HCT116 (cell line): ENCODE results near the gene PCDHGB5. TPM values are rescaled to one million over a fixed set of nuclear protein-coding genes. Genes with fewer than 3 reads are reported as not detected.

Experiments
- ATAC-seq: fragments of 200-7000 bp; cut with Tn5 transposase; 2 replicates; pipeline ENCODE4 v1.9.1; 2020; ENCODE audit warnings: mild to moderate bottlenecking, moderate library complexity
- BruUV-seq: library from RNA; stranded (reverse); fragments of 400-500 nt; replicated peaks from 2 replicates; lab custom pipeline; 2021; lab: Mats Ljungman, UMichigan
- CTCF ChIA-PET: fragments of 300-600 bp; sonication (Branson Sonifier 250); formaldehyde crosslinking; loops from one replicate; lab custom pipeline; 2021; ENCODE audit warnings: antibody characterized with exemption; lab: Charles Lee
- POLR2A ChIA-PET: fragments of 300-600, 350-600 bp; sonication (Branson Sonifier 250); formaldehyde crosslinking; loops from one replicate; lab custom pipeline; 2021; ENCODE audit warnings: antibody characterized with exemption; lab: Charles Lee
- RAD21 ChIA-PET, 2 experiments: fragments of 300-600 bp; sonication (Branson Sonifier 250); formaldehyde crosslinking; loops; one replicate each; lab custom pipeline; 2023; ENCODE audit warnings: low total read pairs in 2 of 2; ENCODE audit not compliant: uncharacterized antibody in 2 of 2, unreplicated experiment in 2 of 2, low non-redundant PET in 1 of 2; lab: Charles Lee
- DNase-seq: peaks from one replicate; pipeline ENCODE4 v3.0.0-alpha.2; 2010; ENCODE audit warnings: low read depth, low spot score
- H2AFZ ChIP-seq: fragments of 200-600 bp; shearing (Covaris generic), sonication (generic); 2 replicates; pipeline ENCODE4 v1.6.1; 2017; ENCODE audit warnings: low read depth, mixed run types, mixed read lengths, antibody characterized with exemption, low read length; ENCODE audit not compliant: poor library complexity, severe bottlenecking
- H3K27ac ChIP-seq: 2 replicates; pipeline ENCODE4 v1.5.1; 2012; ENCODE audit warnings: low read depth, low read length
- H3K27me3 ChIP-seq: fragments of 200-600 bp; sonication (generic); 2 replicates; pipeline ENCODE4 v1.6.1; 2016; ENCODE audit warnings: mixed run types, low read length, mixed read lengths; ENCODE audit not compliant: insufficient read depth
- H3K36me3 ChIP-seq, 2 experiments: fragments of 200-500 bp in 1 of 2; fragments of 200-600 bp in 1 of 2; sonication (Bioruptor generic) in 1 of 2; sonication (generic) in 1 of 2; 2 replicates each; pipeline versions ENCODE4 v1.5.1 to v1.6.1; 2014 to 2016; ENCODE audit warnings: low read length in 2 of 2, inconsistent platforms in 1 of 2, mixed read lengths in 1 of 2, mixed run types in 1 of 2; ENCODE audit not compliant: insufficient read depth in 2 of 2, control insufficient read depth in 1 of 2
- H3K4me1 ChIP-seq, 2 experiments: fragments of 200-600 bp in 1 of 2; sonication (generic) in 1 of 2; 2 replicates each; pipeline versions ENCODE4 v1.5.1 to v1.6.1; 2012 to 2017; ENCODE audit warnings: low read length in 2 of 2, inconsistent platforms in 1 of 2, mild to moderate bottlenecking in 1 of 2, mixed read lengths in 1 of 2, mixed run types in 1 of 2, moderate library complexity in 1 of 2; ENCODE audit not compliant: insufficient read depth in 2 of 2, control insufficient read depth in 1 of 2
- H3K4me2 ChIP-seq: fragments of 200-600 bp; sonication (generic); 2 replicates; pipeline ENCODE4 v1.6.1; 2017; ENCODE audit warnings: mixed run types, low read length, mixed read lengths
- H3K4me3 ChIP-seq, 2 experiments: fragments of 200-600 bp in 1 of 2; sonication (generic) in 1 of 2; replicated peaks in 1 of 2; 2 replicates each; pipeline ENCODE4 v1.5.1; 2011 to 2016; ENCODE audit warnings: low read length in 2 of 2, control low read depth in 1 of 2, low read depth in 1 of 2, mild to moderate bottlenecking in 1 of 2, mixed read lengths in 1 of 2, mixed run types in 1 of 2
- H3K79me2 ChIP-seq: fragments of 200-600 bp; sonication (generic); 2 replicates; pipeline ENCODE4 v1.6.1; 2017; ENCODE audit warnings: mild to moderate bottlenecking, mixed run types, low read length, moderate library complexity, mixed read lengths; ENCODE audit not compliant: insufficient read depth
- H3K9ac ChIP-seq: fragments of 200-600 bp; sonication (generic); 2 replicates; pipeline ENCODE4 v1.6.1; 2016; ENCODE audit warnings: low read length, mixed read lengths
- H3K9me2 ChIP-seq: fragments of 200-600 bp; sonication (generic), shearing (Covaris generic); 2 replicates; pipeline ENCODE4 v1.6.1; 2017; ENCODE audit warnings: mixed run types, mild to moderate bottlenecking, moderate library complexity; ENCODE audit not compliant: insufficient read depth
- H3K9me3 ChIP-seq, 2 experiments: fragments of 200-500 bp in 1 of 2; fragments of 200-600 bp in 1 of 2; sonication (Bioruptor generic) in 1 of 2; sonication (generic) in 1 of 2; 2 replicates each; pipeline ENCODE4 v1.6.1; 2014 to 2017; ENCODE audit warnings: low read length in 2 of 2, mixed read lengths in 2 of 2, inconsistent platforms in 1 of 2, low read depth in 1 of 2, mild to moderate bottlenecking in 1 of 2, mixed run types in 1 of 2, moderate library complexity in 1 of 2; ENCODE audit not compliant: control insufficient read depth in 1 of 2, insufficient read depth in 1 of 2
- H4K20me1 ChIP-seq: fragments of 200-600 bp; sonication (generic), shearing (Covaris generic); 2 replicates; pipeline ENCODE4 v1.6.1; 2017; ENCODE audit warnings: mixed run types, mild to moderate bottlenecking, moderate library complexity; ENCODE audit not compliant: insufficient read depth
- ATF3 ChIP-seq: IDR thresholded peaks from 2 replicates; pipeline ENCODE4 v1.6.1; 2012
- CBX3 ChIP-seq: IDR thresholded peaks from 2 replicates; pipeline ENCODE4 v1.6.1; 2012; ENCODE audit warnings: low read depth
- ELF1 ChIP-seq: IDR thresholded peaks from 2 replicates; pipeline ENCODE4 v1.6.1; 2012; ENCODE audit warnings: low read depth, borderline replicate concordance
- EZH2phosphoT487 ChIP-seq: fragments of 200-600 bp; IDR thresholded peaks from 2 replicates; pipeline ENCODE4 v1.6.1; 2018; ENCODE audit warnings: antibody characterized with exemption, borderline replicate concordance
- JUND ChIP-seq: IDR thresholded peaks from 2 replicates; pipeline ENCODE4 v1.6.1; 2012
- MAX ChIP-seq: IDR thresholded peaks from 2 replicates; pipeline ENCODE4 v1.6.1; 2012
- POLR2A ChIP-seq: IDR thresholded peaks from 2 replicates; pipeline ENCODE4 v1.7.0; 2011; ENCODE audit warnings: borderline replicate concordance; ENCODE audit not compliant: insufficient read depth, insufficient read length; ENCODE audit errors: extremely low read depth
- RAD21 ChIP-seq: IDR thresholded peaks from 2 replicates; pipeline ENCODE4 v1.6.1; 2012; ENCODE audit warnings: low read depth, mild to moderate bottlenecking
- REST ChIP-seq: IDR thresholded peaks from 2 replicates; pipeline ENCODE4 v1.6.1; 2012; ENCODE audit warnings: low read depth
- SIN3A ChIP-seq: IDR thresholded peaks from 2 replicates; pipeline ENCODE4 v1.6.1; 2012; ENCODE audit warnings: low read depth
- SP1 ChIP-seq: IDR thresholded peaks from 2 replicates; pipeline ENCODE4 v1.6.1; 2012; ENCODE audit warnings: low read depth
- TCF7L2 ChIP-seq: IDR thresholded peaks from 2 replicates; pipeline ENCODE4 v1.7.0; 2011; ENCODE audit warnings: borderline replicate concordance, inconsistent platforms; ENCODE audit not compliant: insufficient read depth, insufficient read length; ENCODE audit errors: extremely low read depth
- YY1 ChIP-seq: IDR thresholded peaks from 2 replicates; pipeline ENCODE4 v1.6.1; 2011; ENCODE audit warnings: low read length, low read depth, moderate library complexity, mild to moderate bottlenecking; ENCODE audit not compliant: insufficient replicate concordance; ENCODE audit errors: extremely low read depth
- ZFX ChIP-seq: fragments of 450-650 bp; IDR thresholded peaks from 2 replicates; pipeline ENCODE4 v1.6.1; 2017
- ZNF274 ChIP-seq: fragments of 200-500 bp; sonication (Bioruptor generic); IDR thresholded peaks from 2 replicates; pipeline ENCODE4 v1.6.1; 2014; ENCODE audit warnings: mild to moderate bottlenecking, low read depth, low read length, inconsistent platforms
- intact Hi-C: fragments of 100-400 bp; cut with micrococcal nuclease; formaldehyde crosslinking; loops from 2 replicates; pipeline ENCODE4 v1.10.0; 2022
- total RNA-seq: library from RNA; stranded (reverse); gene quantifications from one replicate; pipeline ENCODE4 v1.2.1, GENCODE V29; 2021; ENCODE audit not compliant: unreplicated experiment

PCDHGB5 gene
- total RNA-seq, 1 experiment from 2014 or later: 0.15 TPM

GRCh38 chr5:141421489-141421855, 23.7 kb downstream of the PCDHGB5 start:
- Histone ChIP-seq H3K4me1 (no peaks in the 10 kb centered on the region), H3K27me3 (no peaks in the 10 kb centered on the region), H3K9ac (no peak overlapping the region), H3K27ac (no peak overlapping the region), H3K4me3 (no peak overlapping the region), H3K9me3 (peaks cover 4 to 22% of the 10 kb centered on the region in 2 experiments; a peak in 2 of 4 replicates), H3K9me2 (no peaks in the 10 kb centered on the region), H3K36me3 (no peaks in the 10 kb centered on the region), H3K4me2 (no peak overlapping the region), H3K79me2 (no peaks in the 10 kb centered on the region), H4K20me1 (no peaks in the 10 kb centered on the region), H2AFZ (no peak overlapping the region)
- POLR2A ChIA-PET: no interaction called here
- CTCF ChIA-PET: interaction anchor here (1.0 to 1.9 kb wide), 4 partner anchors 9 to 143 kb away, joined by 5 to 11 read pairs (median 6); partner anchors contain the start of gene PCDHGA10
- intact Hi-C loops: no loop called here
- no TSS peak for BruUV-seq
- RAD21 ChIA-PET: no interaction called here
- TF ChIP-seq ATF3: no peak
- no peak for TF ChIP-seq ZFX
- no peak for TF ChIP-seq ZNF274
- no peak for ATAC-seq
- no peak for DNase-seq

- RAD21 ChIA-PET: no interaction called here
- H3K9ac ChIP-seq: no peak overlapping the region
- no peak overlapping the region for H3K27ac ChIP-seq
- H3K4me2 ChIP-seq: no peak overlapping the region
- CTCF ChIA-PET: no interaction called here
- H2AFZ ChIP-seq: no peak overlapping the region
- intact Hi-C loops: no loop called here
- POLR2A ChIA-PET: no interaction called here
- H3K79me2 ChIP-seq: no peaks in the 10 kb centered on the region
- no peaks in the 10 kb centered on the region for H3K36me3 ChIP-seq
- H4K20me1 ChIP-seq: no peaks in the 10 kb centered on the region
- H3K9me3 ChIP-seq: peaks cover 4 to 22% of the 10 kb centered on the region in 2 experiments; a peak in 2 of 4 replicates
- DNase-seq: no peak
- no peaks in the 10 kb centered on the region for H3K27me3 ChIP-seq
- no peaks in the 10 kb centered on the region for H3K9me2 ChIP-seq
- no peak overlapping the region for H3K4me3 ChIP-seq
- BruUV-seq: no TSS peak
- H3K4me1 ChIP-seq: no peaks in the 10 kb centered on the region
- no peak for ATAC-seq
- no peak for TF ChIP-seq ELF1
- TF ChIP-seq CBX3: no peak
- no peak for TF ChIP-seq ZNF274
- TF ChIP-seq POLR2A: no peak
- no peak for TF ChIP-seq REST
- no peak for TF ChIP-seq SP1
- no peak for TF ChIP-seq JUND
- TF ChIP-seq MAX: no peak
- no peak for TF ChIP-seq YY1
- no peak for TF ChIP-seq EZH2phosphoT487
- no peak for TF ChIP-seq RAD21
- no peak for TF ChIP-seq SIN3A
- TF ChIP-seq TCF7L2: no peak
- no peak for TF ChIP-seq ATF3
- no peak for TF ChIP-seq ZFX
Observed at GRCh38 chr5:141422742-141423291, 25.1 kb downstream of the PCDHGB5 start.
